AG04449 (cell line): ENCODE measurements around the gene OR5H15.
"Not testable (repeated sequence)": the region's sequence is repeated elsewhere in the genome, so short reads cannot be mapped to it uniquely, and the experiment has no call there.

ENCODE experiments used
- CTCF ChIA-PET: fragments of 350-600 bp; formaldehyde crosslinking; extraction: SDS; loops from one replicate; lab custom pipeline; 2021; ENCODE audit warnings: antibody characterized with exemption; lab: Yijun Ruan, JAX
- POLR2A ChIA-PET: fragments of 400-600, 350-600 bp; formaldehyde crosslinking; extraction: SDS; loops from one replicate; lab custom pipeline; 2020; ENCODE audit warnings: antibody characterized with exemption, inconsistent platforms; lab: Yijun Ruan, JAX
- DNase-seq: peaks from one replicate; pipeline ENCODE4 v3.0.0-alpha.2; 2010; ENCODE audit warnings: low read depth, low spot score
- H3K4me3 ChIP-seq: 2 replicates; pipeline ENCODE4 v1.5.1; 2011; ENCODE audit warnings: low read depth, mild to moderate bottlenecking, control low read depth, low read length
- CTCF ChIP-seq: IDR thresholded peaks from one replicate; pipeline ENCODE4 v1.5.1; 2011; ENCODE audit warnings: mild to moderate bottlenecking, moderate library complexity, low read length, control low read depth, inconsistent platforms; ENCODE audit not compliant: insufficient read depth; ENCODE audit errors: missing control alignments

The OR5H15 gene

GRCh38 chr3:98148751-98149150 lies 17.7 kb upstream of the OR5H15 start:
- DNase-seq: no peak
- TF ChIP-seq CTCF: no peak
- ChIA-PET POLR2A (no interaction called here), CTCF (no interaction called here)
- H3K4me3 ChIP-seq: no peak overlapping the region

DNA sequence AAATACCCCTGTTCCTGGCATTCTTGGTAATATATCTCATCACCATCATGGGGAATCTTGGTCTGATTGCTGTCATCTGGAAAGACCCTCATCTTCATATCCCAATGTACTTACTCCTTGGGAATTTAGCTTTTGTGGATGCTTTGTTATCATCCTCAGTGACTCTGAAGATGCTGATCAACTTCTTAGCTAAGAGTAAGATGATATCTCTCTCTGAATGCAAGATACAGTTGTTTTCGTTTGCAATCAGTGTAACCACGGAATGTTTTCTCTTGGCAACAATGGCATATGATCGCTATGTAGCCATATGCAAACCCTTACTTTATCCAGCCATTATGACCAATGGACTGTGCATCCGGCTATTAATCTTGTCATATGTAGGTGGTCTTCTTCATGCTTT lies 17.0 kb upstream of the OR5H15 start:
- CTCF ChIA-PET, POLR2A ChIA-PET, DNase-seq, H3K4me3 ChIP-seq: not testable (repeated sequence)

GRCh38 chr3:98151241-98151640 lies 15.3 kb upstream of the OR5H15 start:
- H3K4me3 ChIP-seq: no peak overlapping the region
- TF ChIP-seq CTCF: no peak
- no peak for DNase-seq
- CTCF ChIA-PET: no interaction called here
- POLR2A ChIA-PET: no interaction called here

DNA sequence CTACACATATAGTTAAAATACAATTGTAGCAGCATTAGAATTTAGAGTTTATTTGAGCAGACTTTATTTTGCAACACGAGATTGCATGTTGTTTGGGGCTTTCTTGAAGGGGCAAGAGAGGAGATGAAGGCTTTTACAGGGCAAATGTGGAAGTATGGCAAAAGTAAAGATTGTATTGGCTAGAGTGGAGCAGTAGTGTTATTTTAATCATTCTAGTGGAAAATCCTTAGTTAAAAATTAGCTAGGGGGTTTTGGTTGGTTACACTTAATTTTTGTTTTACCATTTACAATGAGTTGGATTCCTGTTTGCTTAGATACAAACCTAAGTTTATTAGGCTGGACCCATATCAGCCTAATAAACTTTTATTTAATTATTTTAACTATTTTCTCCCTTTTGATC lies 4.6 kb downstream of the OR5H15 start:
- POLR2A ChIA-PET: no interaction called here
- no peak for TF ChIP-seq CTCF
- CTCF ChIA-PET: no interaction called here
- no peak for DNase-seq
- H3K4me3 ChIP-seq: no peak overlapping the region

DNA sequence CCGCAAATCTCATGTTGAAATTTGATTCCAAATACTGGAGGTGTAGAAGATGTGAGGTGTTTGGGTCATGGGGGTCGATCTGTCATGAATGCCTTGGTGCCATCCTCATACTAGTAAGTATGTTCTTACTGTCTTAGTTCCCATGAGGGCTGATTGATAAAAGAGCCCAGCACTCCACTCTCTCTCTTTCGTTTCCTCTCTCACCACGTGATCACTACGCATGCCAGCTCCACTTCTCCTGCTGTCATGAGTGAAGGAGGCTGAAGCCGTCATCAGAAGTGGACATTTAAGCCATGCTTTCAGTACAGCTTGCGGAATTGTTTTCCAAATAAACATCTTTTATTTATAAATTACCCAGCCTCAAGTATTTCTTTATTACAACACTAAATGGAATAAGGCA lies 6.1 kb downstream of the OR5H15 start:
- CTCF ChIA-PET: interaction anchor here (0.8 kb wide), 1 partner anchor 133 kb away, joined by 3 read pairs; no protein-coding TSS in a partner anchor
- DNase-seq: no peak
- H3K4me3 ChIP-seq: no peak overlapping the region
- TF ChIP-seq CTCF: no peak
- POLR2A ChIA-PET: no interaction called here

DNA sequence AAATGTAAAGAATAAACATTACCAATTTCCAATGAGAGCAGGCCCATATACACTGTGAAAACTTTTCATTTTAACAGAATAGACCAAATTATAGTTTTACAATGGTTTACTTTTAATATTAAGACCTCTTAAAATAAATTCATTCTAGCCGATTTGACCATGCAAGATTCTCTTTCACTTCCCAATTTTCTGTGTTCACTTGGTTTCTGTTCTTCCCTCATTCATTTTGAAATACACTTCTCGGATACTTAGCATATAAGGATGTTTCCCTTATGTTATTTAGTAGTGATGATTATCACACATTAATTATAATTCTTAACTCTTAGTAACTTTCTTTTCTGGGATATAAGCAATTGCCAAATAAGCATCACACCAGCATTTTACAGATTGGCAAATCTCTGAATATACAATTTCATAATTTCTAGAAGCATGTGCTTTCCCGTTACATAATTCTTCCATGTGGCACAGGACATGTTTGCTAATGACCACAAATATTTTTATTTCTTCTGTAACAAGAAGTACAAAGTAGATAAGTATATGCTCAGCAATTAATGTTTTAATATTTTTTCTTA lies 13.9 kb downstream of the OR5H15 start:
- POLR2A ChIA-PET: no interaction called here
- no peak overlapping the region for H3K4me3 ChIP-seq
- no peak for TF ChIP-seq CTCF
- no peak for DNase-seq
- CTCF ChIA-PET: no interaction called here

- CTCF ChIA-PET: no interaction called here
- POLR2A ChIA-PET: no interaction called here
- no peak for TF ChIP-seq CTCF
- H3K4me3 ChIP-seq: no peak overlapping the region
- DNase-seq: no peak
Observed at GRCh38 chr3:98182196-98182595, 15.7 kb downstream of the OR5H15 start.
